ENCODE results near the gene CPNE9. TPM values are rescaled to one million over a fixed set of nuclear protein-coding genes. Genes with fewer than 3 reads are reported as not detected.

The CPNE9 gene
- total and polyA plus RNA-seq, 2 donors from 2014 or later: 0.16 to 0.19 TPM

- no peak for FAIRE-seq
- H3K4me1 ChIP-seq (ENCODE audit: control insufficient read depth in 2 of 3, insufficient read depth in 2 of 3, low read depth in 1 of 3, low read length in 3 of 3): peaks cover 0 to 12% (median 11%) of the 10 kb centered on the region in 3 donors
- intact Hi-C loops (cut with DNase I): no loop called here
- TF ChIP-seq CTCF (IDR thresholded peaks at IDR 0.05; ENCODE audit: borderline replicate concordance, extremely low read depth, insufficient read depth): no peak
- H3K27me3 ChIP-seq (ENCODE audit: control insufficient read depth, insufficient read depth, low read length): no peaks in the 10 kb centered on the region
- peaks cover 10 to 61% (median 38%) of the 10 kb centered on the region in 3 donors for H3K36me3 ChIP-seq (ENCODE audit: control insufficient read depth in 2 of 3, insufficient read depth in 3 of 3, low read length in 3 of 3)
- H3K9me3 ChIP-seq (ENCODE audit: control insufficient read depth in 2 of 3, insufficient read depth in 1 of 3, low read length in 3 of 3): peaks cover 0 to 3% (median 0%) of the 10 kb centered on the region in 3 donors
- no peak overlapping the region for H3K9ac ChIP-seq (ENCODE audit: low read length in 3 of 3)
- no peak overlapping the region for H3K4me3 ChIP-seq (ENCODE audit: low read length in 3 of 3)
- no peak overlapping the region for H3K27ac ChIP-seq (ENCODE audit: low read depth in 2 of 2, low read length in 2 of 2)
- no peak for DNase-seq
Measured at GRCh38 chr3:9664119-9664751, 39.4 kb upstream of the CPNE9 start.

- intact Hi-C loops (cut with DNase I): no loop called here
Measured at GRCh38 chr3:9666704-9667445, 36.8 kb upstream of the CPNE9 start.

GRCh38 chr3:9669277-9669676 is 34.4 kb upstream of the CPNE9 start:
- DNase-seq: peak in 1 of 5 donors; percentile 51

More at GRCh38 chr3:9666704-9667445, 36.8 kb upstream of the CPNE9 start:
- Histone ChIP-seq H3K4me3 (ENCODE audit: low read length in 3 of 3) (no peak overlapping the region), H3K9ac (ENCODE audit: low read length in 3 of 3) (no peak overlapping the region), H3K4me1 (ENCODE audit: control insufficient read depth in 2 of 3, insufficient read depth in 2 of 3, low read depth in 1 of 3, low read length in 3 of 3) (peaks cover 0 to 30% (median 30%) of the 10 kb centered on the region in 3 donors), H3K9me3 (ENCODE audit: control insufficient read depth in 2 of 3, insufficient read depth in 1 of 3, low read length in 3 of 3) (peaks cover 0 to 3% (median 0%) of the 10 kb centered on the region in 3 donors), H3K27ac (ENCODE audit: low read depth in 2 of 2, low read length in 2 of 2) (no peak overlapping the region), H3K36me3 (ENCODE audit: control insufficient read depth in 2 of 3, insufficient read depth in 3 of 3, low read length in 3 of 3) (peaks cover 12 to 51% (median 35%) of the 10 kb centered on the region in 3 donors), H3K27me3 (ENCODE audit: control insufficient read depth, insufficient read depth, low read length) (no peaks in the 10 kb centered on the region)
- TF ChIP-seq CTCF (IDR thresholded peaks at IDR 0.05; ENCODE audit: borderline replicate concordance, extremely low read depth, insufficient read depth): no peak
- DNase-seq (no peak), FAIRE-seq (no peak)

More at GRCh38 chr3:9669277-9669676, 34.4 kb upstream of the CPNE9 start:
- intact Hi-C loops (cut with DNase I): no loop called here
- no peaks in the 10 kb centered on the region for H3K27me3 ChIP-seq (ENCODE audit: control insufficient read depth, insufficient read depth, low read length)
- TF ChIP-seq CTCF (IDR thresholded peaks at IDR 0.05; ENCODE audit: borderline replicate concordance, extremely low read depth, insufficient read depth): no peak
- H3K9ac ChIP-seq (ENCODE audit: low read length in 3 of 3): no peak overlapping the region
- no peak overlapping the region for H3K4me3 ChIP-seq (ENCODE audit: low read length in 3 of 3)
- H3K36me3 ChIP-seq (ENCODE audit: control insufficient read depth in 2 of 3, insufficient read depth in 3 of 3, low read length in 3 of 3): peaks cover 11 to 53% (median 40%) of the 10 kb centered on the region in 3 donors
- peak overlapping the region; percentile 23 to 34 for H3K27ac ChIP-seq (ENCODE audit: low read depth in 2 of 2, low read length in 2 of 2)
- peaks cover 0 to 1% (median 0%) of the 10 kb centered on the region in 3 donors for H3K9me3 ChIP-seq (ENCODE audit: control insufficient read depth in 2 of 3, insufficient read depth in 1 of 3, low read length in 3 of 3)
- peaks cover 0 to 30% (median 30%) of the 10 kb centered on the region in 3 donors for H3K4me1 ChIP-seq (ENCODE audit: control insufficient read depth in 2 of 3, insufficient read depth in 2 of 3, low read depth in 1 of 3, low read length in 3 of 3)
- no peak for FAIRE-seq
